A549 (cell line): ENCODE data around the gene MST1. TPM values are rescaled to one million over a fixed set of nuclear protein-coding genes. Genes with fewer than 3 reads are reported as not detected.

Experiments
- ATAC-seq, 2 experiments: fragments of 200-7000 bp in 1 of 2; fragments of >200 bp in 1 of 2; cut with Nextera tagmentation in 1 of 2; cut with Tn5 transposase in 1 of 2; 3 replicates each; pipeline versions ENCODE4 v1.8.0 to v1.9.1; 2018 to 2020; ENCODE audit warnings: mild to moderate bottlenecking in 1 of 2, moderate library complexity in 1 of 2
- CTCF ChIA-PET: fragments of 300-600 bp; sonication (Branson Sonifier 250); formaldehyde crosslinking; extraction: SDS; loops from one replicate; lab custom pipeline; 2021; ENCODE audit warnings: antibody characterized with exemption, inconsistent platforms; lab: Yijun Ruan, JAX
- POLR2A ChIA-PET: fragments of 350-600 bp; formaldehyde crosslinking; extraction: SDS; loops from one replicate; lab custom pipeline; 2021; ENCODE audit warnings: antibody characterized with exemption, inconsistent platforms; lab: Yijun Ruan, JAX
- DNase-seq, 2 experiments: peaks; one replicate each; pipeline versions ENCODE4 v3.0.0 to v3.0.0-alpha.2; 2011 to 2016; ENCODE audit warnings: low read depth in 1 of 2, low spot score in 1 of 2
- FAIRE-seq: peaks from 2 replicates; lab custom pipeline; 2011; peaks lifted over from hg19 to GRCh38; lab: Jason Lieb, UNC
- H3K27ac ChIP-seq, 2 experiments: fragments of >200 bp; sonication (Bioruptor Twin); formaldehyde crosslinking; 3 replicates each; pipeline ENCODE4 v1.5.1; 2016 to 2017
- H3K4me1 ChIP-seq: fragments of >200 bp; sonication (Bioruptor Twin); formaldehyde crosslinking; 3 replicates; pipeline ENCODE4 v1.6.1; 2016
- H3K4me2 ChIP-seq: fragments of >200 bp; sonication (Bioruptor Twin); formaldehyde crosslinking; 3 replicates; pipeline ENCODE4 v1.6.1; 2016
- H3K4me3 ChIP-seq: fragments of >200 bp; sonication (Bioruptor Twin); formaldehyde crosslinking; 3 replicates; pipeline ENCODE4 v1.5.1; 2016
- H3K9me3 ChIP-seq: fragments of >200 bp; sonication (Bioruptor Twin); formaldehyde crosslinking; 3 replicates; pipeline ENCODE4 v1.6.1; 2016
- BHLHE40 ChIP-seq: IDR thresholded peaks from 2 replicates; pipeline ENCODE4 v1.6.1; 2012; ENCODE audit warnings: low read depth, low read length, inconsistent platforms
- CBX2 ChIP-seq: fragments of 200-600 bp; sonication (generic); IDR thresholded peaks from 2 replicates; pipeline ENCODE4 v1.6.1; 2016; ENCODE audit warnings: low read depth, mild to moderate bottlenecking, borderline replicate concordance
- CBX8 ChIP-seq: fragments of 200-600 bp; sonication (generic); IDR thresholded peaks from 2 replicates; pipeline ENCODE4 v1.6.1; 2016
- EHMT2 ChIP-seq: fragments of 200-600 bp; sonication (generic); IDR thresholded peaks from 2 replicates; pipeline ENCODE4 v1.6.1; 2016; ENCODE audit warnings: antibody characterized with exemption, low read depth, mild to moderate bottlenecking, moderate library complexity
- ELK1 ChIP-seq: fragments of 150-350 bp; IDR thresholded peaks from 2 replicates; pipeline ENCODE4 v1.6.1; 2014; ENCODE audit warnings: low read depth, mild to moderate bottlenecking, low read length
- EP300 ChIP-seq, 2 experiments: fragments of >200 bp; sonication (Bioruptor Twin); formaldehyde crosslinking; IDR thresholded peaks; 2 replicates in 1 of 2; 3 replicates in 1 of 2; pipeline ENCODE4 v1.6.1; 2016 to 2017
- GATA3 ChIP-seq: IDR thresholded peaks from 2 replicates; pipeline ENCODE4 v1.6.1; 2012; ENCODE audit warnings: borderline replicate concordance
- HEYL ChIP-seq: fragments of 250-450 bp; sonication (Bioruptor Pico); IDR thresholded peaks from 2 replicates; pipeline ENCODE4 v1.8.0; 2021; ENCODE audit warnings: mild to moderate bottlenecking, moderate library complexity
- HOXA7 ChIP-seq: fragments of 250-450 bp; sonication (Bioruptor Pico); IDR thresholded peaks from 2 replicates; pipeline ENCODE4 v1.5.0; 2020; ENCODE audit warnings: mild to moderate bottlenecking, moderate library complexity
- HOXB13 ChIP-seq: fragments of 250-450 bp; sonication (Bioruptor Pico); IDR thresholded peaks from 2 replicates; pipeline ENCODE4 v1.5.0; 2020; ENCODE audit warnings: low read depth, mild to moderate bottlenecking, moderate library complexity
- KDM5A ChIP-seq: fragments of 200-600 bp; sonication (generic); IDR thresholded peaks from 2 replicates; pipeline ENCODE4 v1.6.1; 2016; ENCODE audit warnings: antibody characterized with exemption, mild to moderate bottlenecking
- MAFK ChIP-seq: fragments of 450-650 bp; IDR thresholded peaks from 2 replicates; pipeline ENCODE4 v1.6.1; 2014; ENCODE audit not compliant: partially characterized antibody
- MAZ ChIP-seq: fragments of 150-350 bp; IDR thresholded peaks from 2 replicates; pipeline ENCODE4 v1.6.1; 2014; ENCODE audit warnings: antibody characterized with exemption, low read depth, low read length, borderline replicate concordance
- PBX3 ChIP-seq: IDR thresholded peaks from 2 replicates; pipeline ENCODE4 v1.6.1; 2012
- POLR2AphosphoS2 ChIP-seq: conservative IDR thresholded peaks from 2 replicates; pipeline ENCODE4 v1.6.1; 2012; ENCODE audit warnings: low read length, improper control_type of control experiment, inconsistent platforms
- RAD21 ChIP-seq, 2 experiments: fragments of >200 bp in 1 of 2; sonication (Bioruptor Twin) in 1 of 2; formaldehyde crosslinking in 1 of 2; IDR thresholded peaks in 1 of 2; conservative IDR thresholded peaks in 1 of 2; 2 replicates in 1 of 2; 3 replicates in 1 of 2; pipeline ENCODE4 v1.6.1; 2012 to 2018; ENCODE audit warnings: inconsistent platforms in 1 of 2
- RARB ChIP-seq: fragments of 250-450 bp; sonication (Bioruptor Pico); IDR thresholded peaks from 2 replicates; pipeline ENCODE4 v1.8.0; 2021; ENCODE audit warnings: mild to moderate bottlenecking, moderate library complexity
- RCOR1 ChIP-seq: fragments of 150-350 bp; IDR thresholded peaks from 2 replicates; pipeline ENCODE4 v1.6.1; 2014; ENCODE audit warnings: antibody characterized with exemption, low read length, low read depth
- RNF2 ChIP-seq: fragments of 200-600 bp; sonication (generic); IDR thresholded peaks from 2 replicates; pipeline ENCODE4 v1.6.1; 2016; ENCODE audit warnings: low read depth, mild to moderate bottlenecking, antibody characterized with exemption, moderate library complexity, borderline replicate concordance
- TFCP2L1 ChIP-seq: fragments of 250-450 bp; sonication (Bioruptor Pico); IDR thresholded peaks from 2 replicates; pipeline ENCODE4 v1.5.0; 2021; ENCODE audit warnings: mild to moderate bottlenecking
- TP53 ChIP-seq: fragments of 250-450 bp; sonication (Bioruptor Pico); IDR thresholded peaks from 2 replicates; pipeline ENCODE4 v1.5.0; 2021; ENCODE audit warnings: mild to moderate bottlenecking, moderate library complexity
- ZC3H11A ChIP-seq: fragments of 450-650 bp; IDR thresholded peaks from 2 replicates; pipeline ENCODE4 v1.6.1; 2014; ENCODE audit warnings: antibody characterized with exemption, mild to moderate bottlenecking
- ZNF302 ChIP-seq: fragments of 250-450 bp; sonication (Bioruptor Pico); IDR thresholded peaks from 2 replicates; pipeline ENCODE4 v1.9.0; 2021; ENCODE audit warnings: inconsistent platforms, mild to moderate bottlenecking, moderate library complexity
- WGBS: methylation state at CpG from one replicate; pipeline ENCODE4 v1.1.6; 2017; ENCODE audit errors: missing lambda C conversion rate; 5-methylcytosine and 5-hydroxymethylcytosine counted together
- polyA plus RNA-seq, 4 experiments: library from polyadenylated mRNA; depleted of rRNA in 3 of 4; stranded (reverse); fragments of >200 nt; fragmentation: RNase III in 1 of 4; extraction: RNeasy Plus Mini Kit Qiagen cat#74134 plus additional on column Dnase treatment in 1 of 4; gene quantifications; 2 replicates in 3 of 4; 3 replicates in 1 of 4; pipeline ENCODE4 v1.2.3, GENCODE V29; 2011 to 2017

MST1 gene
- polyA plus RNA-seq, 2 of the 4 experiments (the other 2 are of a cell fraction) = 3.6 to 4.9 TPM

GRCh38 chr3:49665822-49666519 lies 23.3 kb downstream of the MST1 start:
- TF ChIP-seq EHMT2 (no peak), MAZ (no peak), RCOR1 (no peak), HOXA7 (CRISPR knock-in tag) (no peak), ELK1 (no peak), TP53 (CRISPR knock-in tag) (no peak), GATA3 (no peak), BHLHE40 (no peak), EP300 (IDR thresholded peaks at IDR 0.05) (no peak), ZNF302 (CRISPR knock-in tag) (no peak), RNF2 (no peak), HEYL (CRISPR knock-in tag) (no peak), MAFK (no peak), PBX3 (no peak), HOXB13 (CRISPR knock-in tag) (no peak), CBX8 (no peak), POLR2AphosphoS2 (no peak)
- TF ChIP-seq, all 56 proteins: peak for 0
- DNase-seq = no peak
- ChIA-PET CTCF (interaction anchor here (1.0 to 2.9 kb wide), 2 partner anchors 13 to 126 kb away, joined by 3 to 26 read pairs; no protein-coding TSS in a partner anchor), POLR2A (no interaction called here)
- Histone ChIP-seq H3K27ac (no peak overlapping the region), H3K4me3 (no peak overlapping the region), H3K4me1 (peaks cover 21% of the 10 kb centered on the region), H3K4me2 (no peak overlapping the region), H3K9me3 (no peaks in the 10 kb centered on the region)
- peak in 1 of 2 experiments; percentile 12; a peak in 1 of 6 replicates for ATAC-seq
- WGBS = 77% methylated on average over 4 of the region's 6 CpGs
- FAIRE-seq = no peak

- H3K9me3 ChIP-seq = no peaks in the 10 kb centered on the region
- DNase-seq = no peak
- H3K27ac ChIP-seq = no peak overlapping the region
- ChIA-PET CTCF (interaction anchor here (1.2 to 5.2 kb wide), 4 partner anchors 8 to 125 kb away, joined by 3 to 29 read pairs (median 8); no protein-coding TSS in a partner anchor), POLR2A (no interaction called here)
- H3K4me1 ChIP-seq = peaks cover 18% of the 10 kb centered on the region
- H3K4me3 ChIP-seq = no peak overlapping the region
- 70% methylated on average over 4 of the region's 11 CpGs for WGBS
- no peak for FAIRE-seq
- ATAC-seq = no peak
- TF ChIP-seq RAD21 (conservative IDR thresholded peaks at IDR 0.05 in 1 of 2, IDR thresholded peaks at IDR 0.05 in 1 of 2) (no peak), ZC3H11A (no peak), TFCP2L1 (no peak)
- H3K4me2 ChIP-seq = no peak overlapping the region
These were observed 25.0 kb downstream of the MST1 start for GRCh38 chr3:49664300-49664699.

GRCh38 chr3:49663831-49664230 lies 25.4 kb downstream of the MST1 start:
- no CpG with 5 or more reads among the region's 1 CpG for WGBS
- TF ChIP-seq RARB (CRISPR knock-in tag) = no peak
- no peak for TF ChIP-seq CBX2
- no peak for TF ChIP-seq KDM5A
- Histone ChIP-seq H3K4me2 (no peak overlapping the region), H3K27ac (no peak overlapping the region), H3K9me3 (no peaks in the 10 kb centered on the region), H3K4me1 (peaks cover 13% of the 10 kb centered on the region), H3K4me3 (no peak overlapping the region)
- CTCF ChIA-PET = interaction anchor here (1.2 to 5.2 kb wide), 4 partner anchors 8 to 124 kb away, joined by 3 to 29 read pairs (median 8); no protein-coding TSS in a partner anchor
- DNase-seq (no peak), FAIRE-seq (no peak), ATAC-seq (no peak)
- POLR2A ChIA-PET = no interaction called here
